Liver (tissue), 9 donors: Measurements from ENCODE around the gene UGT1A10. TPM values are rescaled to one million over a fixed set of nuclear protein-coding genes. Genes with fewer than 3 reads are reported as not detected.

Experiments
- DNase-seq: peaks from one replicate; pipeline ENCODE4 v3.0.0-alpha.2; 2017; ENCODE audit warnings: low spot score
- H3K27ac ChIP-seq, 2 donors: one replicate each; pipeline ENCODE4 v1.7.0; 2013; ENCODE audit warnings: inconsistent platforms in 2 of 2, low read length in 2 of 2, control low read depth in 1 of 2, low read depth in 1 of 2, mild to moderate bottlenecking in 1 of 2
- H3K27me3 ChIP-seq, 4 donors: one replicate each; pipeline versions ENCODE4 v1.6.1 to v1.7.0; 2013; ENCODE audit warnings: low read length in 3 of 4, inconsistent platforms in 1 of 4, mild to moderate bottlenecking in 1 of 4, moderate library complexity in 1 of 4; ENCODE audit not compliant: control insufficient read depth in 4 of 4, insufficient read depth in 4 of 4
- H3K36me3 ChIP-seq, 4 donors: one replicate each; pipeline versions ENCODE4 v1.6.1 to v1.7.0; 2013; ENCODE audit warnings: low read length in 3 of 4, mild to moderate bottlenecking in 3 of 4, low read depth in 1 of 4, moderate library complexity in 1 of 4; ENCODE audit not compliant: control insufficient read depth in 4 of 4, insufficient read depth in 3 of 4
- H3K4me1 ChIP-seq, 4 donors: one replicate each; pipeline versions ENCODE4 v1.6.1 to v1.7.0; 2013; ENCODE audit warnings: low read length in 3 of 4, mild to moderate bottlenecking in 3 of 4, moderate library complexity in 1 of 4; ENCODE audit not compliant: control insufficient read depth in 4 of 4, insufficient read depth in 4 of 4
- H3K4me3 ChIP-seq, 3 donors: one replicate each; pipeline versions ENCODE4 v1.6.1 to v1.7.0; 2013; ENCODE audit warnings: low read length in 3 of 3, control low read depth in 1 of 3, low read depth in 1 of 3, mild to moderate bottlenecking in 1 of 3
- H3K9ac ChIP-seq, 2 donors: one replicate each; pipeline ENCODE4 v1.7.0; 2013; ENCODE audit warnings: low read length in 2 of 2, mild to moderate bottlenecking in 2 of 2, moderate library complexity in 2 of 2, control low read depth in 1 of 2, low read depth in 1 of 2
- H3K9me3 ChIP-seq, 4 donors: one replicate each; pipeline versions ENCODE4 v1.6.1 to v1.7.0; 2013; ENCODE audit warnings: low read length in 3 of 4; ENCODE audit not compliant: control insufficient read depth in 4 of 4
- CTCF ChIP-seq: fragments of 150-350 bp; IDR thresholded peaks from 2 replicates; pipeline ENCODE4 v1.5.1; 2017; ENCODE audit warnings: improper control_type of control experiment, low read depth, low read length; ENCODE audit not compliant: missing input control
- EGR1 ChIP-seq, 2 donors: IDR thresholded peaks; 2 replicates each; pipeline ENCODE4 v1.6.1; 2016 to 2018; ENCODE audit warnings: antibody characterized with exemption in 2 of 2, low read depth in 2 of 2
- FOXA1 ChIP-seq: IDR thresholded peaks from 2 replicates; pipeline ENCODE4 v1.6.1; 2016; ENCODE audit warnings: antibody characterized with exemption
- FOXA2 ChIP-seq: IDR thresholded peaks from 2 replicates; pipeline ENCODE4 v1.6.1; 2016; ENCODE audit warnings: antibody characterized with exemption
- GABPA ChIP-seq, 2 donors: IDR thresholded peaks in 1 of 2; conservative IDR thresholded peaks in 1 of 2; 2 replicates each; pipeline ENCODE4 v1.6.1; 2016; ENCODE audit warnings: antibody characterized with exemption in 2 of 2, mild to moderate bottlenecking in 1 of 2, moderate library complexity in 1 of 2
- HNF4A ChIP-seq, 2 donors: conservative IDR thresholded peaks; 2 replicates each; pipeline ENCODE4 v1.6.1; 2016; ENCODE audit warnings: antibody characterized with exemption in 2 of 2, mild to moderate bottlenecking in 2 of 2
- HNF4G ChIP-seq: IDR thresholded peaks from 2 replicates; pipeline ENCODE4 v1.6.1; 2016; ENCODE audit warnings: antibody characterized with exemption
- JUND ChIP-seq, 2 donors: IDR thresholded peaks; 2 replicates each; pipeline ENCODE4 v1.6.1; 2016; ENCODE audit warnings: antibody characterized with exemption in 2 of 2
- NR2F2 ChIP-seq: IDR thresholded peaks from 2 replicates; pipeline ENCODE4 v1.6.1; 2016; ENCODE audit warnings: antibody characterized with exemption
- RAD21 ChIP-seq, 2 donors: IDR thresholded peaks; 2 replicates each; pipeline ENCODE4 v1.6.1; 2016; ENCODE audit warnings: antibody characterized with exemption in 2 of 2, mild to moderate bottlenecking in 2 of 2
- REST ChIP-seq: IDR thresholded peaks from 2 replicates; pipeline ENCODE4 v1.6.1; 2016; ENCODE audit warnings: antibody characterized with exemption, mild to moderate bottlenecking
- RXRA ChIP-seq, 2 donors: IDR thresholded peaks; 2 replicates each; pipeline ENCODE4 v1.6.1; 2017 to 2018; ENCODE audit warnings: antibody characterized with exemption in 2 of 2, mild to moderate bottlenecking in 1 of 2
- SP1 ChIP-seq: IDR thresholded peaks from 2 replicates; pipeline ENCODE4 v1.6.1; 2018; ENCODE audit warnings: antibody characterized with exemption, mild to moderate bottlenecking
- TAF1 ChIP-seq: conservative IDR thresholded peaks from 2 replicates; pipeline ENCODE4 v1.6.1; 2016; ENCODE audit warnings: antibody characterized with exemption, mild to moderate bottlenecking
- YY1 ChIP-seq: IDR thresholded peaks from 2 replicates; pipeline ENCODE4 v1.6.1; 2016; ENCODE audit warnings: antibody characterized with exemption, mild to moderate bottlenecking
- ZBTB33 ChIP-seq: IDR thresholded peaks from 2 replicates; pipeline ENCODE4 v1.6.1; 2016; ENCODE audit warnings: antibody characterized with exemption
- WGBS: extraction: QIAGEN DNeasy Blood & Tissue Kit; methylation state at CpG from one replicate; pipeline ENCODE4 v1.1.7; 2013; 5-methylcytosine and 5-hydroxymethylcytosine counted together
- polyA plus RNA-seq, 2 donors: library from polyadenylated mRNA; stranded (reverse) in 1 of 2; unstranded in 1 of 2; fragments of 200-250 nt in 1 of 2; fragments of >200 nt in 1 of 2; fragmentation: Nextera tagmentation in 1 of 2; extraction: Ambion mirVana in 1 of 2; gene quantifications; one replicate each; pipeline versions ENCODE4 v1.2.1 to v1.2.3, GENCODE V29; 2013 to 2015
- total RNA-seq, 2 donors: library from RNA; depleted of rRNA; stranded (reverse); fragments of >200 nt; gene quantifications; one replicate each; pipeline ENCODE4 v1.2.3, GENCODE V29; 2014
- TF ChIP-seq, protein P1 (sequence below): IDR thresholded peaks from 2 replicates; pipeline ENCODE4 v1.6.1; 2016; ENCODE audit warnings: antibody characterized with exemption
- TF ChIP-seq, protein P2 (sequence below): IDR thresholded peaks from 2 replicates; pipeline ENCODE4 v1.6.1; 2016; ENCODE audit warnings: antibody characterized with exemption
- donor health status: healthy.
- donor health status: healthy.
- donor health status: healthy.
- donor health status: healthy.
- donor health status: healthy.

UGT1A10 gene
- total and polyA plus RNA-seq, 4 donors: 0.08 TPM; not detected in 2

DNA sequence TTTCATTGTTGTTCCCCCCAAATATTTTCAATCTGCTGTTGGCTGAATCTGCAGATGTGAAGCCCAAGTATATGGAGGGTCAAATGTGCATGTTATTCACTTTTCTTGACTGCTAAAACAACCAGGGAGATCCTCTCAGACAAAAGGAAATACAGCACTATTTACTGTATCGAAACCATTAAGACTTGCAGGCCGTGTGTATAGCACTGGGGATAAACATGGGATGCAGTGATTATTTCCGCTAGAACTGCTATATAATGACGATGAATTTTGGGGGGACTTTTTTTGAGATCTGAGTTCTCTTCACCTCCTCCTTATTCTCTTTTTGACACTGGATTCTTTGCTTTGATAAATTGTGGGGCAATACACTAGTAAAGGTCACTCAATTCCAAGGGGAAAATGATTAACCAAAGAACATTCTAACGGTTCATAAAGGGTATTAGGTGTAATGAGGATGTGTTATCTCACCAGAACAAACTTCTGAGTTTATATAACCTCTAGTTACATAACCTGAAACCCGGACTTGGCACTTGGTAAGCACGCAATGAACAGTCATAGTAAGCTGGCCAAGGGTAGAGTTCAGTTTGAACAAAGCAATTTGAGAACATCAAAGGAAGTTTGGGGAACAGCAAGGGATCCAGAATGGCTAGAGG, 120.3 kb downstream of the UGT1A10 start:
- peak overlapping the region; percentile 69 to 72 for H3K27ac ChIP-seq
- 24% methylated on average over 7 of the region's 7 CpGs for WGBS

More for the DNA sequence above, 120.3 kb downstream of the UGT1A10 start:
- Histone ChIP-seq H3K9ac (peak overlapping the region in 1 of 2 donors; percentile 63), H3K27me3 (no peaks in the 10 kb centered on the region), H3K9me3 (no peaks in the 10 kb centered on the region), H3K36me3 (no peaks in the 10 kb centered on the region), H3K4me3 (no peak overlapping the region), H3K4me1 (peaks cover 12 to 58% (median 31%) of the 10 kb centered on the region in 4 donors)
- TF ChIP-seq HNF4A (conservative IDR thresholded peaks at IDR 0.05) (peak; percentile 96 to 98), YY1 (peak; percentile 74), RAD21 (IDR thresholded peaks at IDR 0.05) (peak; percentile 50 to 62), TAF1 (peak; percentile 49), EGR1 (IDR thresholded peaks at IDR 0.05; ENCODE audit: low read depth in 2 of 2) (no peak), RXRA (IDR thresholded peaks at IDR 0.05) (peak; percentile 99 to 100), HNF4G (peak; percentile 95), REST (peak; percentile 62), FOXA1 (peak; percentile 89), ZBTB33 (peak; percentile 93), NR2F2 (peak; percentile 77), CTCF (no peak), GABPA (IDR thresholded peaks at IDR 0.05 in 1 of 2, conservative IDR thresholded peaks at IDR 0.05 in 1 of 2) (no peak), JUND (IDR thresholded peaks at IDR 0.05) (peak; percentile 83 to 94), FOXA2 (peak; percentile 84), SP1 (peak; percentile 100)
- TF ChIP-seq, protein P1, sequence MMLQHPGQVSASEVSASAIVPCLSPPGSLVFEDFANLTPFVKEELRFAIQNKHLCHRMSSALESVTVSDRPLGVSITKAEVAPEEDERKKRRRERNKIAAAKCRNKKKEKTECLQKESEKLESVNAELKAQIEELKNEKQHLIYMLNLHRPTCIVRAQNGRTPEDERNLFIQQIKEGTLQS: peak; percentile 81
- TF ChIP-seq, protein P2, sequence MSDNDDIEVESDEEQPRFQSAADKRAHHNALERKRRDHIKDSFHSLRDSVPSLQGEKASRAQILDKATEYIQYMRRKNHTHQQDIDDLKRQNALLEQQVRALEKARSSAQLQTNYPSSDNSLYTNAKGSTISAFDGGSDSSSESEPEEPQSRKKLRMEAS: peak; percentile 50
- DNase-seq: no peak
